Gastroesophageal sphincter (tissue), 3 donors: ENCODE measurements around the gene CA11.

Source experiments
- EP300 ChIP-seq: sonication (generic); formaldehyde crosslinking; IDR thresholded peaks from one replicate; pipeline ENCODE4 v1.6.1; 2017; ENCODE audit warnings: antibody characterized with exemption, mild to moderate bottlenecking
- POLR2A ChIP-seq, 2 donors: fragments of 450-650 bp; IDR thresholded peaks; one replicate each; pipeline ENCODE4 v1.6.1; 2017; ENCODE audit warnings: antibody characterized with exemption in 2 of 2, mild to moderate bottlenecking in 2 of 2, moderate library complexity in 1 of 2
- TF ChIP-seq, protein P1 (sequence below), 4 experiments: fragments of 200-600 bp in 2 of 4; fragments of 450-650 bp in 2 of 4; sonication (generic) in 1 of 4; IDR thresholded peaks; one replicate each; pipeline ENCODE4 v1.5.1; 2017 to 2019; ENCODE audit warnings: antibody characterized with exemption in 4 of 4, mild to moderate bottlenecking in 2 of 4, moderate library complexity in 2 of 4

DNA sequence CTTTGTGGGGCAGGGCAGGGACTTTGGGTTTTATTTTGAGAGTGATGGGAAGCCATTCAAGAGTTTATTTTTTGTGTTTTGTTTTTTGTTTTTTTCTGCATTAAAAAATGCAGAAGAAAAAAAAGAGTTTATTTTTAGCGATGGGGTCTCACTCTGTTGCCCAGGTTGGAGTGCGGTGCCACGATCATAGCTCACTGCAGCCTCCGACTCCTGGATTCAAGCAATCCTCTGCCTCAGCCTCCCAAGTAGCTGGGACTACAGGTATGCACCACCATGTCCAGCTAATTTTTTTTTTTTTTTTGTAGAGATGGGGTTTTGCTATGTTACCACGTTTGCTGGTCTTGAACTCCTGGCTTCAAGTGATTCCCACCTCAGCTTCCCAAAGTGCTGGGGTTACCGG is 12.5 kb upstream of the CA11 start:
- TF ChIP-seq, protein P1, sequence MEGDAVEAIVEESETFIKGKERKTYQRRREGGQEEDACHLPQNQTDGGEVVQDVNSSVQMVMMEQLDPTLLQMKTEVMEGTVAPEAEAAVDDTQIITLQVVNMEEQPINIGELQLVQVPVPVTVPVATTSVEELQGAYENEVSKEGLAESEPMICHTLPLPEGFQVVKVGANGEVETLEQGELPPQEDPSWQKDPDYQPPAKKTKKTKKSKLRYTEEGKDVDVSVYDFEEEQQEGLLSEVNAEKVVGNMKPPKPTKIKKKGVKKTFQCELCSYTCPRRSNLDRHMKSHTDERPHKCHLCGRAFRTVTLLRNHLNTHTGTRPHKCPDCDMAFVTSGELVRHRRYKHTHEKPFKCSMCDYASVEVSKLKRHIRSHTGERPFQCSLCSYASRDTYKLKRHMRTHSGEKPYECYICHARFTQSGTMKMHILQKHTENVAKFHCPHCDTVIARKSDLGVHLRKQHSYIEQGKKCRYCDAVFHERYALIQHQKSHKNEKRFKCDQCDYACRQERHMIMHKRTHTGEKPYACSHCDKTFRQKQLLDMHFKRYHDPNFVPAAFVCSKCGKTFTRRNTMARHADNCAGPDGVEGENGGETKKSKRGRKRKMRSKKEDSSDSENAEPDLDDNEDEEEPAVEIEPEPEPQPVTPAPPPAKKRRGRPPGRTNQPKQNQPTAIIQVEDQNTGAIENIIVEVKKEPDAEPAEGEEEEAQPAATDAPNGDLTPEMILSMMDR (IDR thresholded peaks at IDR 0.05) = no peak
- no peak for TF ChIP-seq EP300
- no peak for TF ChIP-seq POLR2A (IDR thresholded peaks at IDR 0.05)
